HL-60 (cell line): ENCODE data around the gene IL1RL1.

Experiments
- DNase-seq, 2 experiments: peaks; one replicate each; pipeline ENCODE4 v3.0.0-alpha.2; 2010 to 2020; ENCODE audit warnings: low read depth in 1 of 2, low spot score in 1 of 2
- H3K27ac ChIP-seq: fragments of 250-450 bp; sonication (Bioruptor Pico); replicated peaks from 2 replicates; pipeline ENCODE4 v1.5.1; 2020; ENCODE audit warnings: mild to moderate bottlenecking, moderate library complexity
- H3K27me3 ChIP-seq: fragments of 250-450 bp; sonication (Bioruptor Pico); 2 replicates; pipeline ENCODE4 v1.5.1; 2021; ENCODE audit warnings: mild to moderate bottlenecking, moderate library complexity; ENCODE audit not compliant: insufficient read depth, poor library complexity, severe bottlenecking
- H3K4me3 ChIP-seq: replicated peaks from 2 replicates; pipeline ENCODE4 v1.5.1; 2011; ENCODE audit warnings: mild to moderate bottlenecking, control low read depth, low read length; ENCODE audit not compliant: insufficient read depth
- CTCF ChIP-seq: IDR thresholded peaks from one replicate; pipeline ENCODE4 v1.5.1; 2011; ENCODE audit warnings: low read length, control low read depth, inconsistent platforms; ENCODE audit not compliant: insufficient read depth
- GABPA ChIP-seq: IDR thresholded peaks from 2 replicates; pipeline ENCODE4 v1.6.1; 2012; ENCODE audit warnings: low read depth
- POLR2AphosphoS5 ChIP-seq: IDR thresholded peaks from 2 replicates; pipeline ENCODE4 v1.6.1; 2012; ENCODE audit warnings: low read depth
- SPI1 ChIP-seq: IDR thresholded peaks from 2 replicates; pipeline ENCODE4 v1.6.1; 2012; ENCODE audit warnings: low read depth, mild to moderate bottlenecking, borderline replicate concordance
- TF ChIP-seq, protein P1 (sequence below): IDR thresholded peaks from 2 replicates; pipeline ENCODE4 v1.6.1; 2012; ENCODE audit warnings: low read depth; ENCODE audit not compliant: insufficient replicate concordance

The IL1RL1 gene

GRCh38 chr2:102267774-102268173 lies 43.6 kb upstream of the IL1RL1 start:
- Histone ChIP-seq H3K4me3 (no peak overlapping the region), H3K27ac (no peak overlapping the region), H3K27me3 (no peaks in the 10 kb centered on the region)
- no peak for TF ChIP-seq CTCF
- TF ChIP-seq POLR2AphosphoS5 = no peak
- no peak for TF ChIP-seq GABPA
- TF ChIP-seq, protein P1, sequence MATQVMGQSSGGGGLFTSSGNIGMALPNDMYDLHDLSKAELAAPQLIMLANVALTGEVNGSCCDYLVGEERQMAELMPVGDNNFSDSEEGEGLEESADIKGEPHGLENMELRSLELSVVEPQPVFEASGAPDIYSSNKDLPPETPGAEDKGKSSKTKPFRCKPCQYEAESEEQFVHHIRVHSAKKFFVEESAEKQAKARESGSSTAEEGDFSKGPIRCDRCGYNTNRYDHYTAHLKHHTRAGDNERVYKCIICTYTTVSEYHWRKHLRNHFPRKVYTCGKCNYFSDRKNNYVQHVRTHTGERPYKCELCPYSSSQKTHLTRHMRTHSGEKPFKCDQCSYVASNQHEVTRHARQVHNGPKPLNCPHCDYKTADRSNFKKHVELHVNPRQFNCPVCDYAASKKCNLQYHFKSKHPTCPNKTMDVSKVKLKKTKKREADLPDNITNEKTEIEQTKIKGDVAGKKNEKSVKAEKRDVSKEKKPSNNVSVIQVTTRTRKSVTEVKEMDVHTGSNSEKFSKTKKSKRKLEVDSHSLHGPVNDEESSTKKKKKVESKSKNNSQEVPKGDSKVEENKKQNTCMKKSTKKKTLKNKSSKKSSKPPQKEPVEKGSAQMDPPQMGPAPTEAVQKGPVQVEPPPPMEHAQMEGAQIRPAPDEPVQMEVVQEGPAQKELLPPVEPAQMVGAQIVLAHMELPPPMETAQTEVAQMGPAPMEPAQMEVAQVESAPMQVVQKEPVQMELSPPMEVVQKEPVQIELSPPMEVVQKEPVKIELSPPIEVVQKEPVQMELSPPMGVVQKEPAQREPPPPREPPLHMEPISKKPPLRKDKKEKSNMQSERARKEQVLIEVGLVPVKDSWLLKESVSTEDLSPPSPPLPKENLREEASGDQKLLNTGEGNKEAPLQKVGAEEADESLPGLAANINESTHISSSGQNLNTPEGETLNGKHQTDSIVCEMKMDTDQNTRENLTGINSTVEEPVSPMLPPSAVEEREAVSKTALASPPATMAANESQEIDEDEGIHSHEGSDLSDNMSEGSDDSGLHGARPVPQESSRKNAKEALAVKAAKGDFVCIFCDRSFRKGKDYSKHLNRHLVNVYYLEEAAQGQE = no peak
- TF ChIP-seq SPI1 = no peak
- DNase-seq = no peak

DNA sequence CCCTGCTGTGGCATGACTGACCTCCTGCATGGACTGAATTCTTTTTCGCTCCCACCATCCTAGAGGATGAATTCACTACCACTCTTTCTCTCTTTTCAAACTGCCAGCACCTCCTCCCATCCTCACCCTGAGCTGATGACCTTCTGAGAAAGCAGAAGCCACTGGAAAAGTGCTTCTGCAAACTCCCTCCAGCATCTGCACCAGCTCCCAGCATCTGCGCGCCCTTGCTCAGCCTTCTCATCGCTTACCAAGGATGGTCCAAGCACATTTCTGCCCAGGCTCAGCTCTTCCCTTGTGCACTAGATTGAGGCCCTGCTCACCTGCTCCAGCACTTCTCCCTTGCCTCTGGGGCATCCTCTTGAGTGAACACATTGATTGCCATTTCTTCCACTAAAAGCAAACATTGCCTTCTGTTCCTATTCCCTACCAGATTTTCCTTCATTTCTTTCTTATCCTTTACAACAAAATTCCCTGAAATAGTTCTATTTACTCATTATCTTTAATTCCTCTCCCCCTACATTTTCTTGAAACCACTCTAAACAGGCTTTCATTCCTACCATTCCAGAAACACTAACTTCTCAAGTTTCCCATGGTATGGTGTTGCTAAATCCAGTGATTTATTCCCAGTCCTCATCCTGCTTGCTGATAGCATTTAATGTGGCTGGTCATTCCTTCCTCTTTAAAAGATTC lies 42.7 kb upstream of the IL1RL1 start:
- Histone ChIP-seq H3K27me3 (no peaks in the 10 kb centered on the region), H3K4me3 (no peak overlapping the region), H3K27ac (no peak overlapping the region)
- TF ChIP-seq SPI1 = 0 out of 2 replicates have a peak, but pooled peaks have one; percentile 4
- TF ChIP-seq, protein P1 = no peak
- DNase-seq = no peak

GRCh38 chr2:102269200-102269524 lies 42.2 kb upstream of the IL1RL1 start:
- H3K4me3 ChIP-seq = no peak overlapping the region
- H3K27ac ChIP-seq = no peak overlapping the region
- TF ChIP-seq CTCF (no peak), GABPA (no peak), POLR2AphosphoS5 (no peak), SPI1 (no peak)
- TF ChIP-seq, protein P1 = no peak
- H3K27me3 ChIP-seq = no peaks in the 10 kb centered on the region
- DNase-seq = no peak
